Smooth muscle cell (in vitro differentiated cells): ENCODE measurements around the gene CLSTN1. TPM values are rescaled to one million over a fixed set of nuclear protein-coding genes. Genes with fewer than 3 reads are reported as not detected.

ENCODE experiments used
- DNase-seq: peaks from one replicate; lab custom pipeline; 2025; ENCODE audit not compliant: unreplicated experiment; lab: John Stamatoyannopoulos, UW
- H2AFZ ChIP-seq: fragments of 200-600 bp; sonication (generic); 2 replicates; pipeline ENCODE4 v1.6.0; 2016; ENCODE audit warnings: antibody characterized with exemption, low read depth, mild to moderate bottlenecking
- H3F3A ChIP-seq: fragments of 200-600 bp; sonication (generic); 2 replicates; pipeline ENCODE4 v1.6.0; 2017; ENCODE audit warnings: antibody characterized with exemption, low read depth
- H3K27ac ChIP-seq: fragments of 200-600 bp; sonication (generic); 2 replicates; pipeline ENCODE4 v1.5.1; 2016; ENCODE audit warnings: low read depth, mild to moderate bottlenecking
- H3K27me3 ChIP-seq: fragments of 200-600 bp; sonication (generic); 2 replicates; pipeline ENCODE4 v1.6.1; 2016; ENCODE audit warnings: low read depth, mild to moderate bottlenecking
- H3K36me3 ChIP-seq: fragments of 200-600 bp; sonication (generic); 2 replicates; pipeline ENCODE4 v1.5.1; 2016; ENCODE audit warnings: low read depth
- H3K4me1 ChIP-seq: fragments of 200-600 bp; sonication (generic); 2 replicates; pipeline ENCODE4 v1.5.1; 2016; ENCODE audit warnings: low read depth
- H3K4me2 ChIP-seq: fragments of 200-600 bp; sonication (generic); 2 replicates; pipeline ENCODE4 v1.6.0; 2016; ENCODE audit warnings: mild to moderate bottlenecking
- H3K4me3 ChIP-seq: fragments of 200-600 bp; sonication (generic); 2 replicates; pipeline ENCODE4 v1.5.1; 2016; ENCODE audit warnings: mild to moderate bottlenecking
- H3K79me2 ChIP-seq: fragments of 200-600 bp; sonication (generic); 2 replicates; pipeline ENCODE4 v1.6.0; 2016; ENCODE audit warnings: low read depth, mild to moderate bottlenecking
- H3K9ac ChIP-seq: fragments of 200-600 bp; sonication (generic); 2 replicates; pipeline ENCODE4 v1.6.0; 2016; ENCODE audit warnings: low read depth
- H3K9me3 ChIP-seq: fragments of 200-600 bp; sonication (generic); replicated peaks from 2 replicates; pipeline ENCODE4 v1.5.1; 2016; ENCODE audit warnings: low read depth
- H4K20me1 ChIP-seq: fragments of 200-600 bp; sonication (generic); 2 replicates; pipeline ENCODE4 v1.6.0; 2016; ENCODE audit warnings: low read depth
- CTCF ChIP-seq: fragments of 200-600 bp; sonication (generic); IDR thresholded peaks from 2 replicates; pipeline ENCODE4 v1.5.1; 2017; ENCODE audit warnings: borderline replicate concordance, mild to moderate bottlenecking, antibody characterized with exemption; ENCODE audit not compliant: insufficient read depth, poor library complexity, severe bottlenecking
- WGBS: methylation state at CpG from one replicate; pipeline ENCODE4 v1.1.7; 2016; ENCODE audit warnings: low lambda C conversion rate; 5-methylcytosine and 5-hydroxymethylcytosine counted together
- polyA plus RNA-seq: library from polyadenylated mRNA; unstranded; fragments of >200 nt; fragmentation: Nextera tagmentation; extraction: Ambion mirVana; gene quantifications from 2 replicates; pipeline ENCODE4 v1.2.1, GENCODE V29; 2016
- total RNA-seq: library from RNA; depleted of rRNA; stranded (reverse); fragments of >200 nt; gene quantifications from 2 replicates; pipeline ENCODE4 v1.2.3, GENCODE V29; 2014

Gene CLSTN1
- total and polyA plus RNA-seq, 2 experiments from 2014 or later, result 51.3 to 83.5 TPM

GRCh38 chr1:9782116-9782751 is 41.5 kb downstream of the CLSTN1 start:
- TF ChIP-seq CTCF, result no peak
- H3K79me2 ChIP-seq, result peaks cover 52% of the 10 kb centered on the region
- H3F3A ChIP-seq, result no peaks in the 10 kb centered on the region
- no peak overlapping the region for H3K27ac ChIP-seq
- no peaks in the 10 kb centered on the region for H3K36me3 ChIP-seq
- no peak overlapping the region for H3K9ac ChIP-seq
- no peak overlapping the region for H3K4me2 ChIP-seq
- DNase-seq, result no peak
- peaks cover 96% of the 10 kb centered on the region for H4K20me1 ChIP-seq
- WGBS, result 98% methylated on average over 4 of the region's 4 CpGs
- H2AFZ ChIP-seq, result no peak overlapping the region
- no peaks in the 10 kb centered on the region for H3K9me3 ChIP-seq
- H3K4me3 ChIP-seq, result no peak overlapping the region
- H3K4me1 ChIP-seq, result no peaks in the 10 kb centered on the region
- no peaks in the 10 kb centered on the region for H3K27me3 ChIP-seq

- no peak for DNase-seq
- Histone ChIP-seq H3K4me3 (no peak overlapping the region), H3K27me3 (no peaks in the 10 kb centered on the region), H3K4me2 (no peak overlapping the region), H3K36me3 (no peaks in the 10 kb centered on the region), H3K9me3 (no peaks in the 10 kb centered on the region), H3K27ac (no peak overlapping the region), H3F3A (no peaks in the 10 kb centered on the region), H3K79me2 (peaks cover 52% of the 10 kb centered on the region), H3K9ac (no peak overlapping the region), H3K4me1 (no peaks in the 10 kb centered on the region), H4K20me1 (peaks cover 89% of the 10 kb centered on the region), H2AFZ (no peak overlapping the region)
- WGBS, result 96% methylated on average over 10 of the region's 10 CpGs
- no peak for TF ChIP-seq CTCF
These were observed 43.1 kb downstream of the CLSTN1 start for GRCh38 chr1:9780554-9781110.

- Histone ChIP-seq H2AFZ (no peak overlapping the region), H3K36me3 (no peaks in the 10 kb centered on the region), H3K9me3 (no peaks in the 10 kb centered on the region), H3K79me2 (peaks cover 53% of the 10 kb centered on the region), H3K4me1 (no peaks in the 10 kb centered on the region), H3K4me3 (no peak overlapping the region), H3F3A (no peaks in the 10 kb centered on the region), H4K20me1 (peaks cover 72% of the 10 kb centered on the region), H3K27me3 (no peaks in the 10 kb centered on the region), H3K4me2 (no peak overlapping the region), H3K9ac (no peak overlapping the region), H3K27ac (no peak overlapping the region)
- DNase-seq, result no peak
- 94% methylated on average over 10 of the region's 10 CpGs for WGBS
- TF ChIP-seq CTCF, result no peak
These were observed 44.9 kb downstream of the CLSTN1 start for GRCh38 chr1:9778905-9779304.

- WGBS, result 98% methylated on average over 2 of the region's 2 CpGs
- Histone ChIP-seq H2AFZ (no peak overlapping the region), H3F3A (no peaks in the 10 kb centered on the region), H3K4me1 (no peaks in the 10 kb centered on the region), H3K27ac (no peak overlapping the region), H3K9me3 (no peaks in the 10 kb centered on the region), H3K9ac (no peak overlapping the region), H3K4me3 (no peak overlapping the region), H3K79me2 (peaks cover 45% of the 10 kb centered on the region), H4K20me1 (peaks cover 51% of the 10 kb centered on the region), H3K4me2 (no peak overlapping the region), H3K36me3 (no peaks in the 10 kb centered on the region), H3K27me3 (no peaks in the 10 kb centered on the region)
- no peak for TF ChIP-seq CTCF
- DNase-seq, result no peak
These were observed 47.1 kb downstream of the CLSTN1 start for GRCh38 chr1:9776685-9777084.
